Hippocampal formation (tissue), 2 donors: ENCODE data around the gene RLN1.
"Not testable (repeated sequence)": the region's sequence is repeated elsewhere in the genome, so short reads cannot be mapped to it uniquely, and the experiment has no call there.

Experiments used
- DNase-seq, 2 donors: peaks; one replicate each; lab custom pipeline; 2025; lab: John Stamatoyannopoulos, UW

Gene RLN1

GRCh38 chr9:5321601-5322000 is 18.1 kb downstream of the RLN1 start:
- not testable (repeated sequence) for DNase-seq

- no peak for DNase-seq
These were observed 18.6 kb downstream of the RLN1 start for GRCh38 chr9:5321058-5321457.

- not testable (repeated sequence) for DNase-seq
These were observed 23.3 kb downstream of the RLN1 start for GRCh38 chr9:5316406-5316805.

GRCh38 chr9:5315187-5315923 is 24.3 kb downstream of the RLN1 start:
- no peak for DNase-seq

- DNase-seq: no peak
These were observed 28.8 kb downstream of the RLN1 start for GRCh38 chr9:5310851-5311250.

GRCh38 chr9:5305741-5306140 is 33.9 kb downstream of the RLN1 start:
- no peak for DNase-seq

GRCh38 chr9:5303840-5304795 is 35.6 kb downstream of the RLN1 start, which contains the start of gene RLN2:
TSS of gene RLN2 (minus strand) at chr9:5304716. CDS start at chr9:5304580, 136 bp downstream.
- DNase-seq: not testable (repeated sequence)

- no peak for DNase-seq
These were observed 38.1 kb downstream of the RLN1 start for GRCh38 chr9:5301544-5301943.

GRCh38 chr9:5292141-5292540 is 47.5 kb downstream of the RLN1 start:
- no peak for DNase-seq

- DNase-seq: no peak
These were observed 51.1 kb downstream of the RLN1 start for GRCh38 chr9:5288591-5288990.

- DNase-seq: no peak
These were observed 53.4 kb downstream of the RLN1 start for GRCh38 chr9:5286262-5286661.
